T-helper 1 cell (primary cell): ENCODE results near the gene SDK1.

Source experiments
- DNase-seq, 5 donors: peaks; one replicate each; pipeline ENCODE4 v3.0.0-alpha.2; 2012 to 2020

The SDK1 gene

GRCh38 chr7:4003503-4003902 lies 702.5 kb downstream of the SDK1 start:
- DNase-seq: no peak

GRCh38 chr7:4006687-4007086 lies 705.6 kb downstream of the SDK1 start:
- no peak for DNase-seq

DNA sequence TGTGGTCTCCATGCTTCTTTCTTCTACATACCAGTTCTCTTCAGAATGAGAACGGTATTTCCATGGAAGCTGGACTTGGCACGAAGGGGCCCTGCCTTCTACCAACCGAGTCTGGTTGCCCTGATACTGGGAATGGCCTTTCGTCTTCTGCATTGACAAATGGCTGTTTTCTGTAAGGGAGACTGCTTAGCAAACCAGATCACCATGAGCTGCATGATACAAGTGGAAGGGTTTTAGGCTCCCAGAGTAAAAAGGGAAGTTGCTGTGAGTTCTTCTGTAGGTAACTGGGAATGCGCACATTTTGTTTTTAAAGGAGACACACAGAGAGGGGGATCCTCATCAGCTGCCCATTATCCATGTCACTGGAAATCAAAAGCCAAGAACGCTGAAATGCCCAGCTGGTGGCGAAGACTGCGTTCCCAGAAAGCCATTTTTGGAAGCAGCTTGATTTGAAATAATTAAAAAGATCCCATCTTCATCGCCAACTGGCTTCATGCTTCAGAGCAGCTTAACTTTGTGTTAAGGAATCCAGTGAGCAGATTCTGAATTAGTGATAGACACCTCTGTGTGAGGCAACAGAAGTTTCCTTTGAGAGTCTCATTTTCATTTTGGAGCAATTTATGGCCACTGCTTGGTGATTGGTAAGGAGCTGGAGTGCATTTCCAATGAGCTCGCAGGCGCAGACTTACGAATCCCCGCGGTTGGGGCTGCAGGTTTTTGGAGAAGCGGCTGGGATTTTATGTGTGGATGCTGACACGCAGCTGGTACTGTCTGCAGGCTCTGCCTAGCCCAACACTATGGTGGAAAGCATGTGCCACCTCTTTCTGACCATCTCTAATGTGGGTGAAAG lies 708.4 kb downstream of the SDK1 start:
- DNase-seq: no peak

- DNase-seq: no peak
Observed at GRCh38 chr7:4010061-4010605, 709.1 kb downstream of the SDK1 start.

- DNase-seq: no peak
Observed at GRCh38 chr7:4010923-4011656, 710.0 kb downstream of the SDK1 start.

DNA sequence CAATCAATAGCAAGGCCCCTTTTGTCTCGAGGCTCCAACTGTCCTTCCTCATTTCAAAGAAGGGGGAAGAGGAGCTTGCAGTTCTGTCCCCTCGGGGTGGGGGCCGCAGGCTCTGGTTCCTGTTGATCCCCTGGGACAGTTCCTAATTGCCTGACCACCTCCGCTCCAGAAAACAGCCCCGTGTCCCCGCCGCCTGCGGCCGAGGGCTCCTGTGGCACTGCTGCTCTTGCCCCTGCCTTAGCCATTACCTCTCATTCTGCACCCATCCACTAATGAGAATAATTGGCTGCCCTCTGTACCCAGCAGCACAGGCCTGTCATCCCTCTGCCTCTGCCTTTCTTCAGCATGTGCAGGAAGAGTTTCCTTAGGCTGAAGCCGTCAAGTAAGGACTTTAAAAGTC lies 712.7 kb downstream of the SDK1 start:
- no peak for DNase-seq

GRCh38 chr7:4014346-4015050 lies 713.4 kb downstream of the SDK1 start:
- no peak for DNase-seq

DNA sequence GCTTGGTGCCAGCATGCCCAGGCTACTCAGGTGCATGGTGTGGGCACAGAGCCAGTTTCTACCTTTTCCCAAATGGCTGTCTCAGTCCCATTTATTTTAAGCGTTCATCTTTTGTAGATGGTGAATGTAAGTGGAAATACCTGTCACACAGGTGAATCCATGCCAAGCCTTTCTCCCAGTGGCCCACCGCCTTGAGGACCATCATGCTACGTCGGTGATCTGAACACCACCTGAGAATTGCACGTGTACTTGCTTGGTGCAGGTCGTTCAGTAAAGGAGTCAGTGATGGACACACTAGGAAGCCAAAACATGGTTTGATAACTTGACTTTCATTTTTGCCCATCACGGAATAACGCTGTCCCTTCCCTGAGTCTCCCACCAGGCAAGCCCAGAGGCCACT lies 714.3 kb downstream of the SDK1 start:
- no peak for DNase-seq

DNA sequence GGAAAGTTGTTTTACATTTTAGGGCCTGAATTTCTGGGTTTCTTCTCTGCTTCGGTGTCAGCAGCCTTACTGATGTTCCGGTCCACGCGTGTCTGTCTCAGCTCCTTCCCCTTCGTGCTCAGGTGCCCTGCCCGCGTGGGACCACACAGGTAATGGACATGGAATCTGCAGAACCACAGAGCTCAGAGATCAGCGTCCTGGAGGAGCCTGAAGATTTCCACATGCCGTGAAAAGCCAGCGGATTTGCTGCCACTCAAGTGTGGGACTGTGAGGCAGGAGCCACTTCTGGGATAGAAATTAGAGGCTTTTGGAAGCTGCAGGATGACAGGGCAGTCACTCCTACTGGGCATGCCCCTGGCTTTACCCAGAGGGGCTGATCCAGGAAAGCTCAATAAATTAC lies 714.9 kb downstream of the SDK1 start:
- DNase-seq: no peak

DNA sequence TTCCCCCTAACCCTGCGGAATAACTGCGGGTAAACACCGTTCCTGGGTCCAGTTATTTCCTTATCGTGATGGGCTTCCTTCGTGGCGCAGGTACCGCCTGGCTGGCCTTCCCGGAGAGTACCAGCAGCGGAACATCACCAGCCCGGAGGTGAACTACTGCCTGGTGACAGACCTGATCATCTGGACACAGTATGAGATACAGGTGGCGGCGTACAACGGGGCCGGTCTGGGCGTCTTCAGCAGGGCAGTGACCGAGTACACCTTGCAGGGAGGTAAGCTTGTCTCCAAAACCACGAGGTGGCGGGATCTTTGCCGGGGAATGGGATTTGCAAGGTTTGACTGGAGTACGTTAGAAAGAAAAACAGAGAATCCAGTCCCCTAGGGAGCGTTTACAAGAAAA lies 716.0 kb downstream of the SDK1 start:
- DNase-seq: no peak

DNA sequence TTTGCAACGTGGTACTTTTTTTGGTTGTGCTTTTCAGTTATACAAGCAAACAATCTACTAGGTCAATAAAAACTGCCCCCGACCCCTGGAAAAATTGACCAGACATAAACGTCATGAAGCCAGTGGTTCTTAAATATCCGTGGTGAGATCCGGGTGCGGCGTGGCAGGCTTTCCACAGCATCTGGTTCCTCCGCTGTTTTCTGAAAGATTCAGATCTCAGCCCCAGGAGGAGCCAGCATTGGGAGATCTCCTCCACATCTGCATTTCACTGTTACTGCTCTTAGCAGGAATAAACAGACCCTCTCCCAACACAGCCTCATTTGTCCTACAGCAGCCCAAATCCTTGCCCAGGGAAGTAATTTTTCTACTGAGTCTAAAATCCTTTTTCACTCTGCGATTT lies 716.7 kb downstream of the SDK1 start:
- no peak for DNase-seq

DNA sequence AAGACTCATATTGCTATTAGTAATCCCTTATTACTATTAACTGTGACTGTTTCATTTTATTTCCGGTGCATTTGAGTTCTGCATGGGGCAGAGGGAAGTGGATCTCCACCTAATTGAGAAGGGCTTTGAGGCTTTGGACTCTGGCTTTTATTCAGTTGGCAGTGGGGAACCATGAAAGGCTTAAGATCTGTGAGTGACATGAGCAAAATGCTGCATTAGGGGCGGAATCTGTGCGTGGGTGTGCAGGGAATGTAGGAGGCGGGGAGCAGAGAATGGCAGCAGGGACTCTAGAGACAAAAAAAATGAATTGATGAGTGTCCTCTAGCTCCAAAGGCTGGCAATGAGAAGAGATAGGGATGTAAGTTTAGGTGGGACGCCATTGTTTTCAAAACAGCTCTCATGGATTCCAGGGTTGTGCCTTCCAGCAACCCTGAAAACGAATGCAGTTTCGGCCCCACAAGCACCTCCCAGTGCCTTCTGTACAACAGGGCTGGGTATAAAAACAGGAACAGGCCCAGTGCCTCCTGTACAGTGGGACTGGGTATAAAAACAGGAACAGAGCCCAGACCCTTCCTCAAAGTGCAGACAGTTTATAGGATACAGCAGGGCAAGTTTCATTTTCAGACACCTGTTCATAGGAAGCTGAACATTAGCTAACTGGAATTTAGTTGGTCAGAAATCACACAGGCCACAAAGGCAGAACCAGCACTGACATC lies 717.7 kb downstream of the SDK1 start:
- no peak for DNase-seq

GRCh38 chr7:4020086-4020485 lies 719.0 kb downstream of the SDK1 start:
- no peak for DNase-seq

DNA sequence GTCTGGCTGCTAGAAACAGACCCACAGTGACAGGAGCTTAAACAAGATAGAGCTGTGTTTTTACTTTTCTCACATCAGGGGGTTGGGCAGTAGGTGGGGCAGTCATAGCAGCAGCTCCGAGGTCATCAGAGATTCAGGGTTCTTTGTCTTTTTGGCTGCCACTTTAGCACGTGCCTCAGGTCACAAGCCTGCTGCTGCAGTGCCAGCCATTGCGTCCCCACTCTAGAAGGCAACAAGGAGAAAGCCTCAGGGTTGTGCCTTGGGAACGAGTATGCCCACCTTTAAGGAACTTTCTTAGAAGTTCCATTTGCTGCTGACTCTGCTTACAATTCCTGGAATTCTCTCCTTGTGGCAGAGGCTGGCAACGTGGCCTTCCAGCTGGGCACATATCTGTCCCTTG lies 720.4 kb downstream of the SDK1 start:
- no peak for DNase-seq

GRCh38 chr7:4022265-4022664 lies 721.2 kb downstream of the SDK1 start:
- no peak for DNase-seq

- DNase-seq: no peak
Observed at GRCh38 chr7:4023502-4023901, 722.5 kb downstream of the SDK1 start.

DNA sequence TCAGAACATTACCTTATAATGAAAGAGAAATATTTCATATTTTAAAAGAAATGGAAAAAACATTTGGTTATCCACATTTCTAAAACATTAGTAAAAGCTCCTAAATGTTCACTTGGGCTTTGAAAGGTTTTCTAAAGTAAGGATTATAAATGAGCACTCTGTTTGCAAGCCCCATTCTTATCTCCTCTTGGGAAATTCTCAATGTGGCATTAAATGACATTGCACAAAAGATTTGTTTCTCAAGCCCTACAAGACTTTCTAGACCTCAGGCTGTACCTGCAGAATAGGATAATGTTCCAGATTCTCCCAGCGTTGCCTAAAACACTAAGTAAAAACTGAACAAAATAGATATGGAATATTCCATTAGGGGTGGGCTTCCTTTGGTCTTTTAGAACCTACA lies 723.1 kb downstream of the SDK1 start:
- DNase-seq: no peak

DNA sequence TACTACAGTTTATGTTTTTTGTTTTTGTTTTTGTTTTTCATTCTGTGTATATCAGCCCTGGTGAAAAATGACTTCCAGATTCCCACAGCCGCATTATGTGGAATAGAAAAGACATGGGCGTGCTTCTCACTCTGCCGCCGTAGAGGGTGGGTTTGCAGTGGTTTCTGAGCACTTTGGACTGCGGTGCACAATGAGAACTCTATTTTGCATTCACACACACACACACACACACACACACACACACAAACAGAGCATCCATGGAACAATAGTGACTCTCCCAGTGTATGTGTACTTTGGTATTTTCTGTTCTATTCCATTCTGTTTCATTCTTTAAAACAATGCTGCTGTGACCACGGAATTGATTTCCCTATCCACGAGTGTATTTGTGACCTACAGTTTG lies 723.8 kb downstream of the SDK1 start:
- no peak for DNase-seq

- DNase-seq: no peak
Observed at GRCh38 chr7:4025210-4025609, 724.2 kb downstream of the SDK1 start.

- DNase-seq: no peak
Observed at GRCh38 chr7:4025694-4026615, 724.9 kb downstream of the SDK1 start.

DNA sequence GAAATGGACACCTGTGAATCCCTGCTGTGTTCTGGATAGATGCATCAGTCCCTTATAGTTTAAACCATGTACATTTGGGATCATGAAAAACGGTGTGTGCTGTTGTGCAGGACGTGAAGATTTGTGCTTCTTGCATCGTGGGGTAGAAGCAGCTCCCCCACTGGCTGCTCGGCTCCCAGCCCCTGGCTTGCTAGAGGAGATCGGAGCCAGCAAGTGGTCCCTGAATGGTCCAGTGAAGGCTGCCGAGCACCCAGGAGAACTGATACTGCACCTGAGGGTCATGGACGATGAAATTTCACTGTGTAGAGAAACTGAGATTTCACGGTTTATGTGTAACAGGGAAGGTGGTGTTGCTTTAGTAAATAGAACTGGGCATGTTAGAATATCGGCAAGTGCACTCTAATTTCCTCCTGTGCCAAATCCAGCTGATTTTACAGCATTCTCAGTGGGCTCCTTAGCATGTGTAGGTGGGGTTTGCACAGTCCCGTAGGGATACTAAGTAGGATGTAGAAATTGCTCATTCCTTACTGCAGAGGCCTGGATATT lies 726.0 kb downstream of the SDK1 start:
- no peak for DNase-seq
